GM23248 (cell line): ENCODE results near the gene TFPI2. TPM values are rescaled to one million over a fixed set of nuclear protein-coding genes. Genes with fewer than 3 reads are reported as not detected.
"Not testable (repeated sequence)": the region's sequence is repeated elsewhere in the genome, so short reads cannot be mapped to it uniquely, and the experiment has no call there.

Experiments used
- DNase-seq: peaks from one replicate; pipeline ENCODE4 v3.0.0-alpha.2; 2015
- H2AFZ ChIP-seq: fragments of 200-600 bp; sonication (generic); 2 replicates; pipeline ENCODE4 v1.6.1; 2016; ENCODE audit warnings: antibody characterized with exemption
- H3F3A ChIP-seq: fragments of 200-600 bp; sonication (generic); 2 replicates; pipeline ENCODE4 v1.6.1; 2016; ENCODE audit warnings: mild to moderate bottlenecking, antibody characterized with exemption, mixed run types; ENCODE audit not compliant: insufficient read depth
- H3K27ac ChIP-seq: fragments of 200-600 bp; sonication (generic); 2 replicates; pipeline ENCODE4 v1.5.1; 2016; ENCODE audit warnings: mild to moderate bottlenecking
- H3K27me3 ChIP-seq: fragments of 200-600 bp; sonication (generic); replicated peaks from 2 replicates; pipeline ENCODE4 v1.6.1; 2016; ENCODE audit warnings: mild to moderate bottlenecking; ENCODE audit not compliant: insufficient read depth
- H3K36me3 ChIP-seq: fragments of 200-600 bp; sonication (generic); 2 replicates; pipeline ENCODE4 v1.6.1; 2016; ENCODE audit warnings: low read depth, mild to moderate bottlenecking
- H3K4me1 ChIP-seq: fragments of 200-600 bp; sonication (generic); 2 replicates; pipeline ENCODE4 v1.6.1; 2016; ENCODE audit warnings: mild to moderate bottlenecking; ENCODE audit not compliant: insufficient read depth
- H3K4me2 ChIP-seq: fragments of 200-600 bp; sonication (generic); one replicate; pipeline ENCODE4 v1.6.1; 2016; ENCODE audit warnings: mild to moderate bottlenecking; ENCODE audit not compliant: unreplicated experiment
- H3K4me3 ChIP-seq: fragments of 200-600 bp; sonication (generic); 2 replicates; pipeline ENCODE4 v1.5.1; 2016; ENCODE audit warnings: mild to moderate bottlenecking
- H3K79me2 ChIP-seq: fragments of 200-600 bp; sonication (generic); 2 replicates; pipeline ENCODE4 v1.6.1; 2016; ENCODE audit warnings: mild to moderate bottlenecking; ENCODE audit not compliant: insufficient read depth
- H3K9ac ChIP-seq: fragments of 200-600 bp; sonication (generic); 2 replicates; pipeline ENCODE4 v1.6.1; 2016; ENCODE audit warnings: mild to moderate bottlenecking
- H3K9me2 ChIP-seq: fragments of 200-600 bp; sonication (generic); 2 replicates; pipeline ENCODE4 v1.6.1; 2016; ENCODE audit warnings: mixed run types, mild to moderate bottlenecking, moderate library complexity; ENCODE audit not compliant: insufficient read depth
- H3K9me3 ChIP-seq: fragments of 200-600 bp; sonication (generic); one replicate; pipeline ENCODE4 v1.6.1; 2017; ENCODE audit warnings: low read depth
- H4K20me1 ChIP-seq: fragments of 200-600 bp; sonication (generic); 2 replicates; pipeline ENCODE4 v1.6.0; 2016; ENCODE audit not compliant: insufficient read depth
- EZH2 ChIP-seq: fragments of 200-600 bp; sonication (generic); IDR thresholded peaks from 2 replicates; pipeline ENCODE4 v1.6.1; 2018; ENCODE audit warnings: antibody characterized with exemption, mild to moderate bottlenecking; ENCODE audit not compliant: insufficient read depth, poor library complexity, severe bottlenecking
- EZH2phosphoT487 ChIP-seq: fragments of 200-600 bp; sonication (generic); IDR thresholded peaks from 2 replicates; pipeline ENCODE4 v1.6.1; 2018; ENCODE audit warnings: antibody characterized with exemption, moderate library complexity, mild to moderate bottlenecking, low read depth; ENCODE audit not compliant: insufficient read depth
- WGBS, 2 experiments: methylation state at CpG; one replicate each; pipeline ENCODE4 v1.1.6; 2015 to 2017; ENCODE audit warnings: low lambda C conversion rate in 2 of 2, low coverage in 1 of 2; ENCODE audit errors: missing lambda C conversion rate in 2 of 2; 5-methylcytosine and 5-hydroxymethylcytosine counted together
- in situ Hi-C: fragments of 300-500 bp; cut with MboI; formaldehyde crosslinking; loops from 2 replicates; pipeline ENCODE4 v1.15.0; 2020
- polyA plus RNA-seq: library from polyadenylated mRNA; unstranded; fragments of >200 nt; fragmentation: Nextera tagmentation; extraction: Ambion mirVana; gene quantifications from 2 replicates; pipeline ENCODE4 v1.2.1, GENCODE V29; 2016
- total RNA-seq: library from RNA; depleted of rRNA; stranded (reverse); fragments of >200 nt; shearing (Covaris generic); gene quantifications from 2 replicates; pipeline ENCODE4 v1.2.3, GENCODE V29; 2014

Gene TFPI2
- total and polyA plus RNA-seq, 2 experiments from 2014 or later: 654 to 706 TPM

- Histone ChIP-seq H3K27ac (peak overlapping the region; percentile 91), H3K9ac (peak overlapping the region; percentile 89), H3F3A (peaks cover 44% of the 10 kb centered on the region), H3K4me1 (peaks cover 20% of the 10 kb centered on the region), H3K27me3 (no peaks in the 10 kb centered on the region), H3K4me2 (peak overlapping the region; percentile 96), H3K36me3 (peaks cover 9% of the 10 kb centered on the region; the same call in 1 of the 2 replicates), H4K20me1 (no peaks in the 10 kb centered on the region; the same call in 1 of the 2 replicates), H3K9me3 (no peaks in the 10 kb centered on the region), H2AFZ (peak overlapping the region; percentile 91), H3K4me3 (peak overlapping the region; percentile 96), H3K9me2 (no peaks in the 10 kb centered on the region), H3K79me2 (peaks cover 60% of the 10 kb centered on the region)
- in situ Hi-C loops: no loop called here
- DNase-seq: no peak
- WGBS, 2 experiments: 2 to 3% methylated on average over 6 of the region's 6 CpGs
- TF ChIP-seq EZH2phosphoT487 (no peak), EZH2 (no peak)
Observed at GRCh38 chr7:93923296-93923695, 32.7 kb upstream of the TFPI2 start.

GRCh38 chr7:93921607-93922566, 31.3 kb upstream of the TFPI2 start, which contains the start of gene GNG11:
GNG11 (plus strand) TSS chr7:93921735; CDS start chr7:93922138, 403 bp downstream.
- H3K9me3 ChIP-seq: no peaks in the 10 kb centered on the region
- H3K36me3 ChIP-seq: peaks cover 9% of the 10 kb centered on the region; the same call in 1 of the 2 replicates
- in situ Hi-C loops: no loop called here
- peaks cover 33% of the 10 kb centered on the region for H3F3A ChIP-seq
- H3K4me2 ChIP-seq: peak within 1 kb of the TSS; percentile 96
- peaks cover 20% of the 10 kb centered on the region for H3K4me1 ChIP-seq
- TF ChIP-seq EZH2 (no peak), EZH2phosphoT487 (0 out of 2 replicates have a peak, but pooled peaks have one; percentile 31)
- H3K9ac ChIP-seq: peak within 1 kb of the TSS; percentile 89
- WGBS, 2 experiments: 1% methylated on average over 39 of the region's 39 CpGs
- H2AFZ ChIP-seq: peak within 1 kb of the TSS; percentile 91
- no peaks in the 10 kb centered on the region; the same call in 1 of the 2 replicates for H4K20me1 ChIP-seq
- peak within 1 kb of the TSS; percentile 96 for H3K4me3 ChIP-seq
- peak within 1 kb of the TSS; percentile 91 for H3K27ac ChIP-seq
- H3K79me2 ChIP-seq: peaks cover 60% of the 10 kb centered on the region
- peak; percentile 90 for DNase-seq
- no peaks in the 10 kb centered on the region for H3K9me2 ChIP-seq
- H3K27me3 ChIP-seq: no peaks in the 10 kb centered on the region

- TF ChIP-seq EZH2phosphoT487 (no peak), EZH2 (no peak)
- Histone ChIP-seq H4K20me1 (no peaks in the 10 kb centered on the region; the same call in 1 of the 2 replicates), H3K9ac (peak overlapping the region; percentile 89), H3K9me2 (no peaks in the 10 kb centered on the region), H3K4me1 (peaks cover 20% of the 10 kb centered on the region), H3K79me2 (peaks cover 60% of the 10 kb centered on the region), H3F3A (peaks cover 33% of the 10 kb centered on the region), H3K4me3 (peak overlapping the region; percentile 96), H3K36me3 (peaks cover 3% of the 10 kb centered on the region; the same call in 1 of the 2 replicates), H3K9me3 (no peaks in the 10 kb centered on the region), H3K27me3 (no peaks in the 10 kb centered on the region), H3K4me2 (peak overlapping the region; percentile 96), H3K27ac (peak overlapping the region; percentile 91), H2AFZ (peak overlapping the region; percentile 91)
- in situ Hi-C loops: no loop called here
- DNase-seq: peak; percentile 30
- 12 to 17% methylated on average over 8 of the region's 8 CpGs for WGBS, 2 experiments
Observed at GRCh38 chr7:93921186-93921585, 30.6 kb upstream of the TFPI2 start.

GRCh38 chr7:93920496-93921182, 30.1 kb upstream of the TFPI2 start:
- Histone ChIP-seq H3F3A (peaks cover 33% of the 10 kb centered on the region), H3K9me3 (no peaks in the 10 kb centered on the region), H3K27me3 (no peaks in the 10 kb centered on the region), H3K9me2 (no peaks in the 10 kb centered on the region), H3K79me2 (peaks cover 56% of the 10 kb centered on the region), H4K20me1 (no peaks in the 10 kb centered on the region; the same call in 1 of the 2 replicates), H3K36me3 (no peaks in the 10 kb centered on the region), H3K27ac (peak overlapping the region; percentile 91), H3K4me3 (peak overlapping the region; percentile 96), H3K4me2 (peak overlapping the region; percentile 96), H3K9ac (peak overlapping the region; percentile 89), H2AFZ (peak overlapping the region; percentile 91), H3K4me1 (peaks cover 20% of the 10 kb centered on the region)
- 67 to 69% methylated on average over 6 of the region's 6 CpGs for WGBS, 2 experiments
- no peak for TF ChIP-seq EZH2phosphoT487
- peak; percentile 33 for DNase-seq
- in situ Hi-C loops: no loop called here

- H3K27me3 ChIP-seq, H3K9me3 ChIP-seq, H4K20me1 ChIP-seq, H3K4me2 ChIP-seq, H3K36me3 ChIP-seq, H2AFZ ChIP-seq, H3K9me2 ChIP-seq, H3K4me3 ChIP-seq, H3K9ac ChIP-seq, H3K27ac ChIP-seq, in situ Hi-C loops, DNase-seq: not testable (repeated sequence)
- WGBS, 2 experiments: 89 to 91% methylated on average over 4 of the region's 4 CpGs
- Histone ChIP-seq H3K79me2 (peaks cover 14% of the 10 kb centered on the region), H3F3A (peaks cover 11% of the 10 kb centered on the region), H3K4me1 (peaks cover 25% of the 10 kb centered on the region)
Observed at GRCh38 chr7:93916315-93916714, 25.8 kb upstream of the TFPI2 start.

GRCh38 chr7:93915888-93916287, 25.3 kb upstream of the TFPI2 start:
- DNase-seq, in situ Hi-C loops, H3K36me3 ChIP-seq, H3K9me2 ChIP-seq, H3K9me3 ChIP-seq, H3K9ac ChIP-seq, H3K79me2 ChIP-seq, H3K27me3 ChIP-seq, H3K4me2 ChIP-seq, H4K20me1 ChIP-seq, H3K4me3 ChIP-seq, H3K27ac ChIP-seq, H3F3A ChIP-seq, H2AFZ ChIP-seq: not testable (repeated sequence)
- H3K4me1 ChIP-seq: peaks cover 24% of the 10 kb centered on the region
